T-helper 22 cell (primary cell): ENCODE measurements around the gene SLC24A3.

Source experiments
- DNase-seq: peaks from one replicate; pipeline ENCODE4 v3.0.0-alpha.2; 2020; ENCODE audit warnings: low read depth

The SLC24A3 gene

GRCh38 chr20:19598117-19598850, 385.8 kb downstream of the SLC24A3 start:
- DNase-seq: no peak

- no peak for DNase-seq
These were observed 386.8 kb downstream of the SLC24A3 start for GRCh38 chr20:19599200-19599599.

- no peak for DNase-seq
These were observed 387.6 kb downstream of the SLC24A3 start for GRCh38 chr20:19600042-19600441.

GRCh38 chr20:19601126-19601810, 388.8 kb downstream of the SLC24A3 start:
- DNase-seq: no peak

GRCh38 chr20:19602675-19603375, 390.4 kb downstream of the SLC24A3 start:
- no peak for DNase-seq

GRCh38 chr20:19603376-19603750, 390.9 kb downstream of the SLC24A3 start:
- no peak for DNase-seq

GRCh38 chr20:19605786-19606485, 393.5 kb downstream of the SLC24A3 start:
- no peak for DNase-seq

- no peak for DNase-seq
These were observed 397.3 kb downstream of the SLC24A3 start for GRCh38 chr20:19609642-19610223.

- DNase-seq: no peak
These were observed 403.2 kb downstream of the SLC24A3 start for GRCh38 chr20:19615629-19616028.

GRCh38 chr20:19616081-19616480, 403.6 kb downstream of the SLC24A3 start:
- DNase-seq: no peak

- DNase-seq: no peak
These were observed 404.2 kb downstream of the SLC24A3 start for GRCh38 chr20:19616620-19617019.

- no peak for DNase-seq
These were observed 404.8 kb downstream of the SLC24A3 start for GRCh38 chr20:19617256-19617655.

GRCh38 chr20:19618711-19619110, 406.3 kb downstream of the SLC24A3 start:
- no peak for DNase-seq

GRCh38 chr20:19619904-19620430, 407.5 kb downstream of the SLC24A3 start:
- no peak for DNase-seq

GRCh38 chr20:19620446-19620845, 408.0 kb downstream of the SLC24A3 start:
- DNase-seq: no peak

GRCh38 chr20:19621072-19621471, 408.6 kb downstream of the SLC24A3 start:
- no peak for DNase-seq

GRCh38 chr20:19624221-19624965, 412.0 kb downstream of the SLC24A3 start:
- DNase-seq: no peak

- no peak for DNase-seq
These were observed 413.0 kb downstream of the SLC24A3 start for GRCh38 chr20:19625426-19625825.

- DNase-seq: no peak
These were observed 414.5 kb downstream of the SLC24A3 start for GRCh38 chr20:19626896-19627295.

GRCh38 chr20:19628570-19629134, 416.2 kb downstream of the SLC24A3 start:
- DNase-seq: no peak

- no peak for DNase-seq
These were observed 419.0 kb downstream of the SLC24A3 start for GRCh38 chr20:19631410-19631809.
